Measurements from ENCODE around the gene TAMALIN. TPM values are rescaled to one million over a fixed set of nuclear protein-coding genes. Genes with fewer than 3 reads are reported as not detected.

The TAMALIN gene

DNA sequence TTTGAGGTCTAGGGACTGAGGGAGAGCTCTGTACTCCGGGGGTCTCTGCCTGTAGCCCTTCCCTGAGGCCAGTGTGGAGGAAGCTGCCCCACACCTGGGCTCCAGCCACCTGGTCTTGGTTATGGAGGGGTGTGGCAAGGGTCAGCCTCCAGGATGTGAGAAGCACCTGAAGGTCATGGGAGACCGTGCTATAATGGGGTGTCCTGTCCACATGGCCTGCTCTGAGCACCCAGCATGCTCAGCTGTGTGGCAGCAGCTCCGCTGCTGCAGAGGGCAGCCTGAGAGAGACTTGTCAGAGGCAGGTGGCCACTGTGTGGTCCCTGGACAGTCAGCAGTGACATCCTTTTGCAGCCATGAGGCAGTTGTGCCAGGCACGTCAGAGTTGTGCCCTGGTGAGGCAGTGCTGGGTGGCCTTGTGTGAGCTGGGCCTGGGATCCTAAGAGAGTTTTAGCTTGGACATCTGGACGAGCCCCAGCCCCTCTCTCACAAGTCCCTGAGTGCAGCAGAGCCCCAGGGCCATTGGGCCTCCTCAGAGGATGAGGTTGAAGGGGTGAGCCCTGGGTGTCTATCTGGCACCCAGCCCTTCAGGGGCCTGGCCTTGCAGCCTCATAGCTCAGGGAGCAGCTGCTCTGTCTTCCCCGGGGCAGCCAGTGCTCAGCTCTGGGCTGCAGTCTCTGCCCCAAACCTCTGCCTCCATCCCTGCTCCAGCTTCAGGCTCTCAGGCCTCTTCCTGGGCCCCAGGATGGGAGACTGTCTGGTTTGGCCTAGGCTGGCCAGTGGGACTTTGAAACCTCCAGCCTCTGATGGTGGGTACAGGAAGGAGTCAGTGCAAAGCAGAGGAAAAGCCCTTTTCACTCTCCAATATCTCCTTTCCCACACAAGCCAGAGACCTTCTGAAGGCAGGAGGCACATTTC is 55.7 kb downstream of the TAMALIN start:
- Histone ChIP-seq H4K8ac (ENCODE audit: low read depth, low read length) (no peak overlapping the region), H3K18ac (ENCODE audit: low read length) (no peak overlapping the region), H3K56ac (ENCODE audit: low read length) (no peak overlapping the region), H3K4me1 (ENCODE audit: control insufficient read depth, low read depth, low read length) (no peaks in the 10 kb centered on the region), H3K27ac (ENCODE audit: low read depth, low read length) (no peak overlapping the region), H3K4me3 (ENCODE audit: low read length) (no peak overlapping the region), H4K5ac (ENCODE audit: low read length) (no peak overlapping the region), H3K79me1 (ENCODE audit: low read length) (no peaks in the 10 kb centered on the region), H3K79me2 (ENCODE audit: control insufficient read depth, insufficient read depth, low read length) (no peaks in the 10 kb centered on the region), H3K4me2 (ENCODE audit: low read length) (no peak overlapping the region), H3K27me3 (ENCODE audit: insufficient read depth, low read length, poor library complexity) (no peaks in the 10 kb centered on the region), H2AK5ac (ENCODE audit: low read length) (no peak overlapping the region), H3K9ac (ENCODE audit: low read length) (no peak overlapping the region), H3K4ac (ENCODE audit: low read depth, low read length) (no peak overlapping the region), H2BK5ac (ENCODE audit: low read length) (no peak overlapping the region), H2BK15ac (replicated peaks; ENCODE audit: low read depth) (no peak overlapping the region), H3K23ac (ENCODE audit: low read length) (no peak overlapping the region), H3K36me3 (ENCODE audit: control insufficient read depth, insufficient read depth, low read length) (no peaks in the 10 kb centered on the region), H2BK120ac (ENCODE audit: low read depth, low read length) (no peak overlapping the region)
- WGBS (ENCODE audit: extremely low coverage, insufficient coverage, low lambda C conversion rate) = no CpG with 5 or more reads among the region's 6 CpGs
- DNase-seq = no peak

DNA sequence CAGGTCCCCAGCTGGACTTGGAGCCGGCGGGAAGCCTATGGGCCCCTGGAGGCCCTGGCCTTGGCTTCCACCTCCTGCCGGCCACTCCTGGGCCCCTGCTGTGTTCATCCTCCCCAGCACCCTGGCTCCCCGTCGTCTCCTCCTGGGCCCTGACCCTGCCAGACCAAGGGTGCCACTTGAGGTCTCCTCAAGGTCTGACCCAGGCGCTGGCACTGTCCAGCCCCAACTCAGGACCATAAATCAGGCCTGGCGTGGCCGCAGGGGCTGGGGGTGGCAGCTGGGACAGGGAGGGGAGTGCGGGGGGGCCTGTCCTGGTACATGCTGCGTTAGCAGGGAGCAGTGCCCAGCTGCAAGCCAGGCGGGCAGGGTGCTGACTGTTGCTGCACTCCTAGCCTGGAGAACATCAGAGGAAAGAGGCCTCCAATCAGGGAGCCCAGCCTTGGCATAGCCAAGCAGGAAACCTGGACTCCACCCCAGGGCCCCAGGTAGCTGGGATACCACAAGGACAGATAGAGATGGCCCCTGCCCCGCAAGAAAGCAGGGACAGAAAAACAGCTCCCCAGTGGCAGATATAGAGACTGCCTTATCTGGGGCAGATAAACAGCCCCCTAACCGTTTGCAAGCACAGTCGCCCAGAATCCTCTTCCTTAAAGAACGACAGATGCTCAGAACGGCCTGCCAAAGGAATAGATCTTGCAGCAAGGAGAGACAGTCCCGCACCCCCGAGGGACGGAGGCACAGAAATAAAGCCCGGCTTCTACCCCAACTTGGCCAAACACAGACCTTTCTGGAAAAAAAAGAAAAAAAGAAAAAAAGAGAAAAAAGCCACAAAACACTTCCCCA is 56.6 kb downstream of the TAMALIN start:
- H3K56ac ChIP-seq (ENCODE audit: low read length) = no peak overlapping the region
- WGBS (ENCODE audit: extremely low coverage, insufficient coverage, low lambda C conversion rate) = no CpG with 5 or more reads among the region's 20 CpGs

DNA sequence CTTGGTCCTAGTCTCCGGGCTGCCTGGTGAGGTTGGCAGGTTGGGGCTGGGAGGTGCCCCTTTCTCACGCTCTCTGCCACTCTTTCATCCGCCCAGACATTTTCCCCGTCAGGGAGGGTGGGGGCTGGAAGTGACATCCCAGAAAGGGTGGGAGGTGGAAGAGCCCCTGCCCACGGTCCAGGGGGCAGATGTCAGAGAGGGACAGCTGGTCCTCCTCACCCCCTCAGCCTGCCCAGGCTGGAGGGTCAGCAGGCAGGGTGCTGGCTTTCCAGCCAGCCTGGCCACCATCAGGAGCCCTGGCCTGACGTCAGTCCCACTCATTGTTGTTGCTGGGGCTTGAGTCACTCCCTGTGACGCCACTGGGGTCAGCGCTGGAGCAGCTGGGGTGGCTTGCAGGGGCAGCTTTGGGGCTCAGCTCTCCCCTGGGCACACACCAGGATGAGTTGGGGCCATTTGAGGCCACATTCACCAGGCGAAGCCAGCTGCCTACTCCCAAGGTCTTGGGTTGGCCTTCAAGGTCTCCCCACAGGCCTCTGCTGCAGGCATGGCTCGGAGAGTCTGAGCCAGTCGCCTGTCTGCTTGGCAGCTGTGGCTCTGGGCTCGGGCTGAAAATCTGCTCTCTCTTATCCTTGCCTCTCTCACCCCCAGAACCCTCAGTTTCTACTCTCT is 57.4 kb downstream of the TAMALIN start:
- H3K4ac ChIP-seq (ENCODE audit: low read depth, low read length) = no peak overlapping the region
- no peaks in the 10 kb centered on the region for H3K36me3 ChIP-seq (ENCODE audit: control insufficient read depth, insufficient read depth, low read length)
- H2BK120ac ChIP-seq (ENCODE audit: low read depth, low read length) = no peak overlapping the region
- no peak overlapping the region for H2AK5ac ChIP-seq (ENCODE audit: low read length)
- H4K8ac ChIP-seq (ENCODE audit: low read depth, low read length) = no peak overlapping the region
- no peaks in the 10 kb centered on the region for H3K27me3 ChIP-seq (ENCODE audit: insufficient read depth, low read length, poor library complexity)
- no peak overlapping the region for H3K9ac ChIP-seq (ENCODE audit: low read length)
- DNase-seq = no peak
- no peak overlapping the region for H3K4me3 ChIP-seq (ENCODE audit: low read length)
- no peaks in the 10 kb centered on the region for H3K79me2 ChIP-seq (ENCODE audit: control insufficient read depth, insufficient read depth, low read length)
- H3K23ac ChIP-seq (ENCODE audit: low read length) = no peak overlapping the region
- H3K4me1 ChIP-seq (ENCODE audit: control insufficient read depth, low read depth, low read length) = no peaks in the 10 kb centered on the region
- no peak overlapping the region for H2BK5ac ChIP-seq (ENCODE audit: low read length)
- WGBS (ENCODE audit: extremely low coverage, insufficient coverage, low lambda C conversion rate) = no CpG with 5 or more reads among the region's 12 CpGs
- no peak overlapping the region for H3K27ac ChIP-seq (ENCODE audit: low read depth, low read length)
- H3K56ac ChIP-seq (ENCODE audit: low read length) = no peak overlapping the region
- no peak overlapping the region for H3K18ac ChIP-seq (ENCODE audit: low read length)
- H3K4me2 ChIP-seq (ENCODE audit: low read length) = no peak overlapping the region
- no peak overlapping the region for H4K5ac ChIP-seq (ENCODE audit: low read length)
- H3K79me1 ChIP-seq (ENCODE audit: low read length) = no peaks in the 10 kb centered on the region
- H2BK15ac ChIP-seq (replicated peaks; ENCODE audit: low read depth) = no peak overlapping the region

More for the DNA sequence above, 56.6 kb downstream of the TAMALIN start:
- Histone ChIP-seq H3K27me3 (ENCODE audit: insufficient read depth, low read length, poor library complexity) (no peaks in the 10 kb centered on the region), H2BK15ac (replicated peaks; ENCODE audit: low read depth) (no peak overlapping the region), H3K79me2 (ENCODE audit: control insufficient read depth, insufficient read depth, low read length) (no peaks in the 10 kb centered on the region), H3K4me1 (ENCODE audit: control insufficient read depth, low read depth, low read length) (no peaks in the 10 kb centered on the region), H3K4ac (ENCODE audit: low read depth, low read length) (no peak overlapping the region), H3K4me2 (ENCODE audit: low read length) (no peak overlapping the region), H3K9ac (ENCODE audit: low read length) (no peak overlapping the region), H4K5ac (ENCODE audit: low read length) (no peak overlapping the region), H2BK120ac (ENCODE audit: low read depth, low read length) (no peak overlapping the region), H4K8ac (ENCODE audit: low read depth, low read length) (no peak overlapping the region), H3K27ac (ENCODE audit: low read depth, low read length) (no peak overlapping the region), H3K18ac (ENCODE audit: low read length) (no peak overlapping the region), H2AK5ac (ENCODE audit: low read length) (no peak overlapping the region), H2BK5ac (ENCODE audit: low read length) (no peak overlapping the region), H3K79me1 (ENCODE audit: low read length) (no peaks in the 10 kb centered on the region), H3K36me3 (ENCODE audit: control insufficient read depth, insufficient read depth, low read length) (no peaks in the 10 kb centered on the region), H3K23ac (ENCODE audit: low read length) (no peak overlapping the region), H3K4me3 (ENCODE audit: low read length) (no peak overlapping the region)
- DNase-seq = no peak

Small RNA genes within 50 kb of the gene (small RNA-seq; reads per million reads assigned to genes)
- not detected for gene RNU6-574P (ENCODE audit: insufficient read depth)

Measured in mesendoderm (in vitro differentiated cells).